K562 (cell line): Measurements from ENCODE around the gene B3GNT9. TPM values are rescaled to one million over a fixed set of nuclear protein-coding genes. Genes with fewer than 3 reads are reported as not detected.

ENCODE experiments used
- ATAC-seq: fragments of 200-7000 bp; cut with Tn5 transposase; 3 replicates; pipeline ENCODE4 v1.9.1; 2020; ENCODE audit warnings: moderate library complexity
- BruUV-seq: library from RNA; stranded (reverse); fragments of 400-500 nt; replicated peaks from 2 replicates; lab custom pipeline; 2021; lab: Mats Ljungman, UMichigan
- CTCF ChIA-PET: fragments of 300-600 bp; formaldehyde crosslinking; extraction: SDS; loops from one replicate; lab custom pipeline; 2021; ENCODE audit warnings: low intra/inter-chr PET ratio; lab: Yijun Ruan, JAX
- POLR2A ChIA-PET: fragments of 300-600, 350-650 bp; sonication (Branson Sonifier 250); formaldehyde crosslinking; extraction: SDS; loops from one replicate; lab custom pipeline; 2021; ENCODE audit warnings: antibody characterized with exemption, inconsistent platforms; lab: Yijun Ruan, JAX
- DNase-seq, 4 experiments: peaks; one replicate each; pipeline versions ENCODE4 v3.0.0 to v3.0.0-alpha.2; 2011 to 2018; ENCODE audit warnings: low spot score in 3 of 4, mixed read lengths in 3 of 4; ENCODE audit errors: extremely low read depth in 1 of 4
- FAIRE-seq: peaks from 2 replicates; lab custom pipeline; 2011; peaks lifted over from hg19 to GRCh38; lab: Jason Lieb, UNC
- H2AFZ ChIP-seq: 2 replicates; pipeline ENCODE4 v1.6.0; 2011; ENCODE audit warnings: low read depth, low read length, control low read depth, inconsistent platforms
- H3K27ac ChIP-seq: fragments of 200-600 bp; 3 replicates; pipeline ENCODE4 v1.8.0; 2011; ENCODE audit warnings: low read depth, mild to moderate bottlenecking, control low read depth, inconsistent platforms, low read length, moderate library complexity, mixed read lengths; ENCODE audit errors: extremely low read depth
- H3K27me3 ChIP-seq, 2 experiments: fragments of 300-600 bp in 1 of 2; 2 replicates in 1 of 2; 3 replicates in 1 of 2; pipeline versions ENCODE4 v1.6.0 to v1.8.0; 2011; ENCODE audit warnings: inconsistent platforms in 2 of 2, low read length in 2 of 2, mild to moderate bottlenecking in 1 of 2, mixed read lengths in 1 of 2, moderate library complexity in 1 of 2; ENCODE audit not compliant: control insufficient read depth in 2 of 2, insufficient read depth in 2 of 2
- H3K36me3 ChIP-seq: fragments of 300-600 bp; 3 replicates; pipeline ENCODE4 v1.8.0; 2011; ENCODE audit warnings: mild to moderate bottlenecking, low read length, inconsistent platforms; ENCODE audit not compliant: control insufficient read depth, insufficient read depth
- H3K4me1 ChIP-seq, 2 experiments: fragments of 200-600 bp in 1 of 2; replicated peaks in 1 of 2; 2 replicates in 1 of 2; 3 replicates in 1 of 2; pipeline versions ENCODE4 v1.5.1 to v1.8.0; 2011; ENCODE audit warnings: inconsistent platforms in 2 of 2, low read length in 2 of 2, mild to moderate bottlenecking in 1 of 2, mixed read lengths in 1 of 2, moderate library complexity in 1 of 2; ENCODE audit not compliant: control insufficient read depth in 2 of 2, insufficient read depth in 2 of 2
- H3K4me2 ChIP-seq: 2 replicates; pipeline ENCODE4 v1.6.1; 2011; ENCODE audit warnings: low read length, control low read depth, inconsistent platforms, mixed read lengths; ENCODE audit not compliant: insufficient read depth
- H3K4me3 ChIP-seq: fragments of 200-600 bp; sonication (generic), shearing (Covaris generic); 2 replicates; pipeline ENCODE4 v1.5.1; 2016; ENCODE audit warnings: control low read depth, inconsistent platforms
- H3K79me2 ChIP-seq: fragments of 200-600 bp; 3 replicates; pipeline ENCODE4 v1.8.0; 2011; ENCODE audit warnings: low read length, inconsistent platforms; ENCODE audit not compliant: control insufficient read depth, insufficient read depth
- H3K9ac ChIP-seq, 2 experiments: 2 replicates each; pipeline versions ENCODE4 v1.6.0 to v1.6.1; 2011; ENCODE audit warnings: low read depth in 2 of 2, low read length in 2 of 2, control low read depth in 1 of 2, inconsistent platforms in 1 of 2, mild to moderate bottlenecking in 1 of 2, mixed read lengths in 1 of 2; ENCODE audit not compliant: insufficient read depth in 1 of 2
- H3K9me1 ChIP-seq: one replicate; pipeline ENCODE4 v1.6.0; 2011; ENCODE audit warnings: inconsistent platforms, mild to moderate bottlenecking, low read length, moderate library complexity; ENCODE audit not compliant: control insufficient read depth, insufficient read depth
- H3K9me3 ChIP-seq: replicated peaks from 2 replicates; pipeline ENCODE4 v1.5.1; 2011; ENCODE audit warnings: low read depth, low read length, inconsistent platforms; ENCODE audit not compliant: control insufficient read depth, insufficient read depth
- H4K20me1 ChIP-seq: replicated peaks from 2 replicates; pipeline ENCODE4 v1.6.1; 2011; ENCODE audit warnings: low read length, inconsistent platforms, mixed read lengths; ENCODE audit not compliant: control insufficient read depth, insufficient read depth
- CCAR2 ChIP-seq: fragments of 200-400 bp; formaldehyde crosslinking; IDR thresholded peaks from 2 replicates; pipeline ENCODE4 v1.6.1; 2017; ENCODE audit warnings: mild to moderate bottlenecking, low read depth, low read length
- CSDE1 ChIP-seq, 2 experiments: fragments of 450-650 bp; IDR thresholded peaks; 2 replicates each; pipeline ENCODE4 v1.6.1; 2016; ENCODE audit warnings: mild to moderate bottlenecking in 1 of 2
- CTCFL ChIP-seq: IDR thresholded peaks from 2 replicates; pipeline ENCODE4 v1.6.1; 2011; ENCODE audit warnings: borderline replicate concordance, low read depth, mild to moderate bottlenecking, moderate library complexity, low read length; ENCODE audit not compliant: insufficient read depth, poor library complexity, severe bottlenecking
- NR2F6 ChIP-seq: fragments of 450-650 bp; formaldehyde crosslinking; IDR thresholded peaks from 2 replicates; pipeline ENCODE4 v1.4.0; 2020; ENCODE audit warnings: mild to moderate bottlenecking
- POLR2G ChIP-seq: fragments of 200-400 bp; formaldehyde crosslinking; IDR thresholded peaks from 2 replicates; pipeline ENCODE4 v1.6.1; 2017; ENCODE audit warnings: low read depth, mild to moderate bottlenecking, antibody characterized with exemption, low read length, moderate library complexity
- RBBP5 ChIP-seq: fragments of 200-600 bp; sonication (generic); IDR thresholded peaks from 2 replicates; pipeline ENCODE4 v1.6.1; 2012; ENCODE audit warnings: borderline replicate concordance, mild to moderate bottlenecking, low read length, control low read depth, inconsistent platforms; ENCODE audit not compliant: insufficient read depth, poor library complexity, severe bottlenecking
- SRF ChIP-seq, 2 experiments: fragments of 250-450, 450-650 bp in 1 of 2; sonication (Bioruptor Pico) in 1 of 2; sonication (generic) in 1 of 2; formaldehyde crosslinking; IDR thresholded peaks; 2 replicates each; pipeline versions ENCODE4 v1.5.0 to v1.5.1; 2020 to 2022; ENCODE audit warnings: mild to moderate bottlenecking in 1 of 2, missing genetic modification reagents in 1 of 2
- SUPT5H ChIP-seq: fragments of 450-650 bp; IDR thresholded peaks from 2 replicates; pipeline ENCODE4 v1.6.1; 2016
- TAF9B ChIP-seq: fragments of 450-650 bp; IDR thresholded peaks from 2 replicates; pipeline ENCODE4 v1.6.1; 2018; ENCODE audit warnings: mild to moderate bottlenecking; ENCODE audit not compliant: partially characterized antibody
- TEAD1 ChIP-seq, 2 experiments: fragments of 450-650 bp in 1 of 2; sonication (generic) in 1 of 2; formaldehyde crosslinking; IDR thresholded peaks; 2 replicates each; pipeline versions ENCODE4 v1.4.0 to v1.8.0; 2020 to 2022; ENCODE audit warnings: mild to moderate bottlenecking in 2 of 2, missing genetic modification reagents in 1 of 2
- ZBTB33 ChIP-seq: sonication (generic); formaldehyde crosslinking; IDR thresholded peaks from 2 replicates; pipeline ENCODE4 v1.8.1; 2023; ENCODE audit warnings: mild to moderate bottlenecking, missing genetic modification reagents
- ZBTB5 ChIP-seq: fragments of 450-650 bp; IDR thresholded peaks from 2 replicates; pipeline ENCODE4 v1.6.1; 2017; ENCODE audit warnings: antibody characterized with exemption
- WGBS: fragments of 100-300 bp; shearing (Covaris generic); methylation state at CpG from one replicate; pipeline ENCODE4 v1.1.6; 2016; ENCODE audit warnings: low coverage, mixed read lengths; ENCODE audit not compliant: insufficient coverage; ENCODE audit errors: missing lambda C conversion rate; 5-methylcytosine and 5-hydroxymethylcytosine counted together
- in situ Hi-C: fragments of 300-500 bp; cut with MboI; formaldehyde crosslinking; loops from 4 replicates; pipeline ENCODE4 v1.15.0; 2018; ENCODE audit warnings: inconsistent platforms, mixed read lengths
- intact Hi-C: fragments of 100-400 bp; cut with micrococcal nuclease; formaldehyde crosslinking; loops from 2 replicates; pipeline ENCODE4 v1.14.2; 2022
- polyA plus RNA-seq, 8 experiments: library from polyadenylated mRNA; depleted of rRNA in 4 of 8; stranded (reverse) in 5 of 8; unstranded in 3 of 8; fragments of >200 nt; fragmentation: Nextera tagmentation in 2 of 8; fragmentation: Illumina TruSeq in 1 of 8; extraction: Ambion mirVana in 2 of 8; extraction: Trizol in 1 of 8; gene quantifications; 2 replicates each; pipeline versions ENCODE4 v1.2.1 to v1.2.3, GENCODE V29; 2011 to 2014; ENCODE audit warnings: inconsistent platforms in 1 of 8, missing spikeins in 1 of 8
- total RNA-seq, 7 experiments: library from RNA; depleted of rRNA in 6 of 7; stranded (reverse); fragments of >200 nt in 6 of 7; fragmentation: Illumina TruSeq in 2 of 7; extraction: Trizol in 2 of 7; gene quantifications; 2 replicates each; pipeline versions ENCODE4 v1.2.1 to v1.2.3, GENCODE V29; 2011 to 2021; ENCODE audit warnings: low replicate concordance in 1 of 7

B3GNT9 gene
- total and polyA plus RNA-seq, 9 of the 15 experiments (the other 6 are each of a cell fraction or from before 2014, with no cell fraction given) = 0.01 to 1.8 (median 1.1) TPM; not detected in 1

- ATAC-seq (peak; percentile 19), FAIRE-seq (no peak), DNase-seq (peak in 2 of 4 experiments; percentile 51 to 58)
- H3K9me1 ChIP-seq = no peaks in the 10 kb centered on the region
- POLR2A ChIA-PET = interaction anchor here (0.6 to 2.2 kb wide), 5 partner anchors 10 to 45 kb away, joined by 3 to 9 read pairs (median 5); no protein-coding TSS in a partner anchor
- intact Hi-C loops (no loop called here), in situ Hi-C loops (no loop called here)
- no peak within 1 kb of the TSS for H3K27ac ChIP-seq
- no peaks in the 10 kb centered on the region for H4K20me1 ChIP-seq
- WGBS = 93% methylated on average over 14 of the region's 61 CpGs
- H3K9ac ChIP-seq = peak within 1 kb of the TSS in 1 of 2 experiments; percentile 9; a peak in 1 of 4 replicates
- H3K9me3 ChIP-seq = no peaks in the 10 kb centered on the region
- peaks cover 93% of the 10 kb centered on the region for H3K36me3 ChIP-seq
- CTCF ChIA-PET = no interaction called here
- peaks cover 16% of the 10 kb centered on the region; the same call in 2 of the 3 replicates for H3K79me2 ChIP-seq
- H2AFZ ChIP-seq = no peak within 1 kb of the TSS
- H3K4me1 ChIP-seq = peaks cover 5 to 53% of the 10 kb centered on the region in 2 experiments; a peak in 4 of 5 replicates
- no peaks in the 10 kb centered on the region for H3K27me3 ChIP-seq
- no TSS peak for BruUV-seq
- H3K4me2 ChIP-seq = no peak within 1 kb of the TSS
- no peak within 1 kb of the TSS for H3K4me3 ChIP-seq
- TF ChIP-seq CTCFL (peak; percentile 29), SRF (CRISPR knock-in tag; IDR thresholded peaks at IDR 0.05) (no peak), CCAR2 (no peak), NR2F6 (CRISPR knock-in tag) (no peak), RBBP5 (no peak), ZBTB33 (CRISPR knock-in tag) (peak; percentile 91), SUPT5H (0 out of 2 replicates have a peak, but pooled peaks have one; percentile 20), TEAD1 (CRISPR knock-in tag; IDR thresholded peaks at IDR 0.05) (no peak), ZBTB5 (no peak), POLR2G (peak; percentile 67; the same call in 1 of the 2 replicates), CSDE1 (IDR thresholded peaks at IDR 0.05) (no peak), TAF9B (no peak)
Measured at GRCh38 chr16:67199011-67199807, 48.4 kb upstream of the B3GNT9 start, which contains the start of gene ELMO3. Gene ELMO3 (plus strand): TSS chr16:67199131. CDS start chr16:67199327, 196 bp downstream.
